ENCODE results near the gene MDFI.

- TF ChIP-seq CTCF (conservative IDR thresholded peaks at IDR 0.05) (no peak), EZH2 (IDR thresholded peaks at IDR 0.05; ENCODE audit: low read depth) (no peak)
Measured at GRCh38 chr6:41694815-41695526, 56.7 kb downstream of the MDFI start.

All from PC-9 (cell line).